ENCODE measurements around the gene C16orf46.

C16orf46 gene

DNA sequence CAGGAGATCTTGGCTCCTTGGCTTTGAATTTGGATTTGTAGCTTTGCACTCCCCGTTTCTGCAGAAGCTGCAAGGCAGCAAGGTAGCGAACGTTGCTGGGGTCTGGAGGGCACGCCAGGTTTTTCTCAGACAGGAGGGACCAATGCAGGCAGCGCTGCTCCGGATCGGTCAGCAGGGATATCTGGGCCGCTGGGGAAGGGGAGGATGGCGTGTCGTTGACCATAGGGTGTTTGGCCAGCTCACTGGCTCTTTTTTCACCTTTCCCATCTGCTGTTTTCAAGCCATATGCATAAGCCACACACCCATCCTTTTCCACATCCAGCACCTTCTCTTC lies 15.8 kb downstream of the C16orf46 start:
- TF ChIP-seq ZFX (IDR thresholded peaks at IDR 0.05; ENCODE audit: borderline replicate concordance), result no peak
- TF ChIP-seq, protein P1, sequence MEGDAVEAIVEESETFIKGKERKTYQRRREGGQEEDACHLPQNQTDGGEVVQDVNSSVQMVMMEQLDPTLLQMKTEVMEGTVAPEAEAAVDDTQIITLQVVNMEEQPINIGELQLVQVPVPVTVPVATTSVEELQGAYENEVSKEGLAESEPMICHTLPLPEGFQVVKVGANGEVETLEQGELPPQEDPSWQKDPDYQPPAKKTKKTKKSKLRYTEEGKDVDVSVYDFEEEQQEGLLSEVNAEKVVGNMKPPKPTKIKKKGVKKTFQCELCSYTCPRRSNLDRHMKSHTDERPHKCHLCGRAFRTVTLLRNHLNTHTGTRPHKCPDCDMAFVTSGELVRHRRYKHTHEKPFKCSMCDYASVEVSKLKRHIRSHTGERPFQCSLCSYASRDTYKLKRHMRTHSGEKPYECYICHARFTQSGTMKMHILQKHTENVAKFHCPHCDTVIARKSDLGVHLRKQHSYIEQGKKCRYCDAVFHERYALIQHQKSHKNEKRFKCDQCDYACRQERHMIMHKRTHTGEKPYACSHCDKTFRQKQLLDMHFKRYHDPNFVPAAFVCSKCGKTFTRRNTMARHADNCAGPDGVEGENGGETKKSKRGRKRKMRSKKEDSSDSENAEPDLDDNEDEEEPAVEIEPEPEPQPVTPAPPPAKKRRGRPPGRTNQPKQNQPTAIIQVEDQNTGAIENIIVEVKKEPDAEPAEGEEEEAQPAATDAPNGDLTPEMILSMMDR (IDR thresholded peaks at IDR 0.05), result no peak
- no peak overlapping the region for H3K27ac ChIP-seq

DNA sequence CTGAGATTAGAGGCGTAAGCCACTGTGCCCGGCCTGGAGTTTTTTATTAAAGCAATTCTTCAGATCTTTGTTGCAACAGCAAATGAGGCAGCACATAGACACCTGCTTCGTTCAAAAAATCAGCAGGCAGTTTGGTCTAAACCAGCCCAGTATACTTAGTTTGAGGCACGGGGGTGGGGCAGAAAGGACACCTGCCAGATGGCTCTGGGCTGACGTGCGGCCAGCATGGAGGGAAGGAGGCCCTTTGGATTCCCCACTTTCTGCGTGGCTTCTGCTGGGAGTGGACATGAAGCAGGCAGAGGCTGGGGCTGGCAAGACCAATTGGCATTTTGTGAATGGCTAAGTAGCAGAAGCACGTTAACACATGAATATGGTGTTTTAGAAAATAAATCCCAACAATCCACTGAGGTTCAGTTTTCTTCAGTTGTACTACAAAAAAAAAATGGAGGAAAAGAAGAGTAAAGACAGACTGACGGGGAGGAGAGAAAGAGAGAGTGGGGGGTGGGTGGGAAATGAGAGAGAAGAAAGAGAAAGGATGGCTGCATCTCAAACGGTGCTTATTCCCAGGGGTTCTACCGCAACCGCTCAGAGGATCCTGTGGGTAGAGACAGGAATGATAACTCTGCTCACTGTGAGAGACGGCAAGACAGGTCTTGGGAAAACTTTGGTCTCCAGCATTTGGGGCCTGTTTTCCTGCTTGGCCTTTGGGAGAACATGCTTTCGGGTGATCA lies 16.3 kb downstream of the C16orf46 start:
- no peak for TF ChIP-seq ZFX (IDR thresholded peaks at IDR 0.05; ENCODE audit: borderline replicate concordance)
- TF ChIP-seq, protein P1 (IDR thresholded peaks at IDR 0.05), result no peak
- H3K27ac ChIP-seq, result no peak overlapping the region

DNA sequence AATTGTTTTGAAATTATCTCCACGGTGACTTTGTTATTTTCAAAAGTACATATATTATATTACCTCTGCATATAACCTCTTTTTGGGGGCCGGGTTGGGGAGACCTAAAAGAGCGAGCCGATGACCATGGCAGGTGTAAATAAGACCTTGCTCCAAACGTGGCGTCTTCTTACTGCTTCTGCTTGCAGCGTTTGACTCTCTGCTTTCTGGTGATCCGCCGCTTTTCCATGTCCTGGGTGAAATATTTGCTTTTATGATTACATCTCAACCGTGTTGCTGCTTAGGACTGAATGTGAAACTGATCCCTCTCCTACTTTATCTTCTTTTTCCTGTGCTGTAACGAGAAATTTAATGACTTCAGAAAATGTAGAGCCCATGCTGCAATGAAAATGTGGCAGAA lies 23.3 kb downstream of the C16orf46 start:
- TF ChIP-seq, protein P1 (IDR thresholded peaks at IDR 0.05), result no peak
- no peak for TF ChIP-seq ZFX (IDR thresholded peaks at IDR 0.05; ENCODE audit: borderline replicate concordance)
- no peak overlapping the region for H3K27ac ChIP-seq

DNA sequence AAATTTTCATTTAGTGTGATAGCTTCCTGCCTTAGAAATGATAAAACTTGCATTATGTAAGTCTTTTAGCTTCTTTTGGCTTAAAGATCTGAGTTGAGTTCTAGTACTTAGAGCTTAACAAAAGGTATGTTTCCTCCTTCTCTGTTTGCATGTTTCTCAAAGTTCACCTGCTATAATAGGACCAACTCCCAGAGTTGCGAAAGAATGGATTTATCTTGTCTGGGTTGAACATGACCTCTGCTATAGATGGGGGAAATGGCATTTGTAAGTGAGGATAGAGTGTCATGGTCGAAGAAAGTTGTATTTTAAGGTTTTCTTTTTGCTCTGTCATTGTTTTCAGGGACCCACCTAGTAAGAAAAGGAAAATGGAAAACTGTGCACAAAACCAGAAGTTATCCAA lies 34.2 kb downstream of the C16orf46 start:
- TF ChIP-seq ZFX (IDR thresholded peaks at IDR 0.05; ENCODE audit: borderline replicate concordance), result no peak
- TF ChIP-seq, protein P1 (IDR thresholded peaks at IDR 0.05), result no peak
- no peak overlapping the region for H3K27ac ChIP-seq

DNA sequence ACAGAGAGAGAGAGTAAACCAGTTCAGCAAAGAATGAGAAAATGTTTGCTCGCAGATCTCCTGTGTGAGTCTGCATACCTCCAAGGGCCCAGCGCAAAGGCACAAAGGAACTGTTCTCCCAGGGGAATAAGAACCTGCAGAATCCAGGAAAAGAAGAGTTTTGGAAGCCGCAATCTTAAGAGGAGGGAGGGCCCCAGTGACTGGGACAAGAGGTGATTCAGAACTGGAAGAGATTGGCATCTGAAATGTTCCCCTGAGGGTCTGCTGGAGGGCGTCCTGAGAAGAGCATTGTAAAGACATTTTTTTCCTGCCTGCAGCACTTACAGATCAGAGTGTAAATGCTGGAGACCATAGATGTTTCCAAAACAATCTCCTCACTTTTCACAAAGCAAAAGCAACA lies 35.3 kb downstream of the C16orf46 start:
- TF ChIP-seq, protein P1 (IDR thresholded peaks at IDR 0.05), result no peak
- H3K27ac ChIP-seq, result no peak overlapping the region

DNA sequence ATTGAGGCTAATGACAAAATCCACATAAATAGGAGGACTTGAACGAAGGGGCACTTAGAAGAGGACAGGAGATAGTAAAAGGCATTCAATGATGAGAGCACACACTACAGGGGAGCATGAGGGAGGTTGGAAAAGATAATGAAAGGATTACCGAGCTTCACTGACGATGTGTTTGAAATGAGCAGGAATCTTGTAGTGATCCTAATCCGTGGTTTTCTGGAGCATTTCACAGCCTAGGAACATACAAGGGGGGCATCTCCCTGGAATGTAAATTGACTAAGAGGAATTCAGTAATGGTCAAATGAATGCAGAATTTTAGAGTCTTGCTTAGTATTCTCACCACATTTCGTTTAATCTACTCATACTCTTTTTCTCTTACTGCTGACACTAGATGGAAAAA lies 36.2 kb downstream of the C16orf46 start:
- TF ChIP-seq, protein P1 (IDR thresholded peaks at IDR 0.05), result no peak
- TF ChIP-seq ZFX (IDR thresholded peaks at IDR 0.05; ENCODE audit: borderline replicate concordance), result no peak
- H3K27ac ChIP-seq, result no peak overlapping the region

DNA sequence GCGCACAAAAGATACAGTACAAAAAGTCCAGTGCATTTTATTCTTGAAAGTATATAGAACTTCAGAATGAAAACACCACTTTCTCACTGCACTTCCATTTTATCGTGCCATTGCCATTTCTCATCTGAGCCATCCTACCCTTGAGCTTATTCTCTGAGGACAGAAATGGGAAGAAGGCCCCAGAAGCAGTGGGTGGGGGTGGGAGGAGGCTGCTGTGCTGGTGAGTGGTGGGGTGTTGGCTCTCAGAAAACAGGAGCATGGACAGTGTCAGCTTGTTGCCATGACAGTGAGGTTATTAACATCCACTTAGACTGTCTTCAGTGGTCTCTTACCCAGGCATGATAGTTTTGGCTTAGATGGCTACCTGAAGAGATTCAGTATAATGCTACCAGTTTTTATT lies 36.9 kb downstream of the C16orf46 start:
- TF ChIP-seq, protein P1 (IDR thresholded peaks at IDR 0.05), result no peak
- no peak for TF ChIP-seq ZFX (IDR thresholded peaks at IDR 0.05; ENCODE audit: borderline replicate concordance)
- H3K27ac ChIP-seq, result no peak overlapping the region
